ENCODE measurements around the gene TAOK3.

The TAOK3 gene

DNA sequence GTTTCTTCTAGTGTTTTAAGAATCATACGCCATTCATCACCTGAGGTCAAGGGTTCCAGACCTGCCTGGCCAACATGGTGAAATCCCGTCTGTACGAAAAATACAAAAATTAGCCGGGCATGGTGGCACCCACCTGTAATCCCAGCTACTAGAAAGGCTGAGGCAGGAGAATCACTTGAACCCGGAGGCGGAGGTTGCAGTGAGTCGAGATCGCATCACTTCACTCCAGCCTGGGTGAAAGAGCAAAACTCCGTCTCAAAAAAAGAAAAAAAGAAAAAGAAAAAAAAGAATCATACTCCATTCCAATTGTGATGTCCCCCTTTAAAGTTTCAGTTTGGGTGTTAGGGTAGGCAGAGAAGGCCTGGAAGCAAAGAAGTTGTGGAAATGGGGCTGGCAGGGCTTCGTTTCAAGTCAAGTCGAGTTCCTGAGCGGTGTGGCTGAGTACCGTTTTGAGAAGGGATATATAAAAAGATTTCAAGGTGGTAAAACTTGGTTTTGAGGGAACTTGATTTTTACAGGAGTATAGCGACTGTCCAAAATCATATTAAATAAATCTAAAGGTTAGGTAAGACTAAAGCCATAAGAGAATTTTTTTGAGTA lies 1.5 kb upstream of the TAOK3 start:
- H3K4me3 ChIP-seq (ENCODE audit: low read depth, low read length), result no peak overlapping the region
- in situ Hi-C loops (cut with HindIII; ENCODE audit: low sequenced_read_pairs), result loop anchor here (10.0 kb wide), 1 partner anchor 189 kb away; no protein-coding TSS in a partner anchor
- TF ChIP-seq, protein P1, sequence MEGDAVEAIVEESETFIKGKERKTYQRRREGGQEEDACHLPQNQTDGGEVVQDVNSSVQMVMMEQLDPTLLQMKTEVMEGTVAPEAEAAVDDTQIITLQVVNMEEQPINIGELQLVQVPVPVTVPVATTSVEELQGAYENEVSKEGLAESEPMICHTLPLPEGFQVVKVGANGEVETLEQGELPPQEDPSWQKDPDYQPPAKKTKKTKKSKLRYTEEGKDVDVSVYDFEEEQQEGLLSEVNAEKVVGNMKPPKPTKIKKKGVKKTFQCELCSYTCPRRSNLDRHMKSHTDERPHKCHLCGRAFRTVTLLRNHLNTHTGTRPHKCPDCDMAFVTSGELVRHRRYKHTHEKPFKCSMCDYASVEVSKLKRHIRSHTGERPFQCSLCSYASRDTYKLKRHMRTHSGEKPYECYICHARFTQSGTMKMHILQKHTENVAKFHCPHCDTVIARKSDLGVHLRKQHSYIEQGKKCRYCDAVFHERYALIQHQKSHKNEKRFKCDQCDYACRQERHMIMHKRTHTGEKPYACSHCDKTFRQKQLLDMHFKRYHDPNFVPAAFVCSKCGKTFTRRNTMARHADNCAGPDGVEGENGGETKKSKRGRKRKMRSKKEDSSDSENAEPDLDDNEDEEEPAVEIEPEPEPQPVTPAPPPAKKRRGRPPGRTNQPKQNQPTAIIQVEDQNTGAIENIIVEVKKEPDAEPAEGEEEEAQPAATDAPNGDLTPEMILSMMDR (IDR thresholded peaks at IDR 0.05; ENCODE audit: low read depth, low read length), result no peak
- no peak for DNase-seq (ENCODE audit: low read depth, low spot score)

DNA sequence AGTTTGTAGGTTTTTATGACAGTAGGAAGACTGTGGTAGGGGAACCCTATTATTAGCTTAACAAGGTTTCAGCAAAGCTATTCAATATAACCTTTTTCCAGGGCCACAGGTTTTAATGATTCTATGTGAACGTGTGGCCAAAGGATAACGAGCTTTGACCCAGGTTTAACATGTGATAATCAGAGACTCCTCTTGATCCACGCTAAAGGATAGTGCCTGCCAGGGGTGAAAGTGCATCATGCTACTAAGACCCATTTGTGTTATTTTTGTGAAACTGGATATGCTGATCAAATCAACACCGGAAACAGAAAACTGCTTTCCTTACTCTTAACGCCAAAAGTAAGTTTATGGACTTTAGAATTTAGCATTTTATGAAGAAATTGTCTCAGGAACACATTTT lies 909 bp upstream of the TAOK3 start:
- TF ChIP-seq, protein P1 (IDR thresholded peaks at IDR 0.05; ENCODE audit: low read depth, low read length), result no peak
- DNase-seq (ENCODE audit: low read depth, low spot score), result no peak
- in situ Hi-C loops (cut with HindIII; ENCODE audit: low sequenced_read_pairs), result loop anchor here (10.0 kb wide), 1 partner anchor 189 kb away; no protein-coding TSS in a partner anchor
- peak overlapping the region; percentile 79 for H3K4me3 ChIP-seq (ENCODE audit: low read depth, low read length)

DNA sequence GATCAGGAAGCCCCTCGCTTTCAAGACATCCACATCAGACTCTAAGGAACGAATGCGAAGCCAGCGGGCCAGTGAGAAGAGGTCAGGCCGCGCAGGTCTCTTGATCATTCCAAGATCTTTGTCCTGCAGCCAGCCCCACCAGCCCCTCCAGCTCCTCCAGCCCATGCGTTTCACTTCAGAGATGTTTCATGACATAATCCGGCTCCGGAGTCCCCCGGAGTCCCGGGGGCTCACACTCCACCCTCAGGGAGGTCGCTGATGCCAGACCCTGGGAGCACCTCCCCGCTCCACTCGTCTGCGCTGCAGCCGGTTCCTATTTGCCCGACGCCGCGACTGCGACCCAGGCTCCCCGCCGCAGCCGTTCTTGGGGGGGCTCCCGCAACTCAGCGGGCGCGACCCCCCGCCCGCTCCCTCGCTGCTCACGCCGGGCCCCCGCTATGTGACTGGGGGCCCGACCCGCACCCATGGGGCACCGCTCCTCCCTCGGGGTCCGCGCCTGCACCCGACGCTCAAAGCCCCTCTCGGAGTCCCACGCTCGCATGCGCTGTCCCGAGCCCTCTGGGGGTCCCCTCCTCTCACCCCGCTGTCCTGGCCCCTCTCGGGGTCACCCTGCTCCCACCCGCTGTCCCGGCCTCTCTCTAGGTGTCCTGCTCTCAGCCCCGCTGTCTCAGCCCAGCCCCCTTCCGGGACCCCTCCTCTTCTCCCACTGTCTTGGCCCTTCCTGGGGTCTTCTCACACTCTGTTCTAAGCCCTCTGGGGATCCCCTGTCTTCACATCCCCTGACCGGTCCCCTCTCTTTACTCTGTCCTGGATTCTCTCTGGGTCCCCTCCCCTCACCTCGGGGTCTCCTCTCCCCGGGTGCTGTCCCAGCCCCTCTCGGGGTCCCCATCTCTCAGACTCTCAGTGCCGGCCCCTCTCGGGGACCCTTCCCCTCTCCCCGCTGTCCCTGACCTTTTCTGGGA lies 1.1 kb downstream of the TAOK3 start:
- TF ChIP-seq, protein P1 (IDR thresholded peaks at IDR 0.05; ENCODE audit: low read depth, low read length), result no peak
- peak overlapping the region; percentile 89 for H3K4me3 ChIP-seq (ENCODE audit: low read depth, low read length)
- in situ Hi-C loops (cut with HindIII; ENCODE audit: low sequenced_read_pairs), result loop anchor here (10.0 kb wide), 1 partner anchor 187 kb away; no protein-coding TSS in a partner anchor
- no peak for DNase-seq (ENCODE audit: low read depth, low spot score)

DNA sequence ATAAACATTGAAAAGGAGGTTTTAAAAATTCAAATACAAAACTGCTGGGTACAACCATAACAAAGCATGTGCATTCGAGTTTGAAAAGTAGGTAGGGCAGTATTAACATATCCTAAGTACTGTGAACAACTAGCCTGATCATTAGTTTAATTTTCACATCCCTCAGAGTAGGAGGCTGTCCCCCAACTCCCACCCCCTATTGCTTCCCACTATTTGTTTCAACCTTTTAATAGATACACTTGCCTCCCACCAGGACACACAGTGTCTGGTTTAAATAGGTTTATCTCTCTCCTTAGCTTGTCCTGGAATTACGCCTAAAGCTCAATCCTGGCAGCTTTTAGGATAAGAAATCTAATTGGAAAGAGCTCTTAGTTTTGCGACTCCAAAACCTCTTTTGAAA lies 2.1 kb downstream of the TAOK3 start:
- TF ChIP-seq, protein P1 (IDR thresholded peaks at IDR 0.05; ENCODE audit: low read depth, low read length), result no peak
- in situ Hi-C loops (cut with HindIII; ENCODE audit: low sequenced_read_pairs), result loop anchor here (10.0 kb wide), 1 partner anchor 186 kb away; no protein-coding TSS in a partner anchor
- peak overlapping the region; percentile 89 for H3K4me3 ChIP-seq (ENCODE audit: low read depth, low read length)

DNA sequence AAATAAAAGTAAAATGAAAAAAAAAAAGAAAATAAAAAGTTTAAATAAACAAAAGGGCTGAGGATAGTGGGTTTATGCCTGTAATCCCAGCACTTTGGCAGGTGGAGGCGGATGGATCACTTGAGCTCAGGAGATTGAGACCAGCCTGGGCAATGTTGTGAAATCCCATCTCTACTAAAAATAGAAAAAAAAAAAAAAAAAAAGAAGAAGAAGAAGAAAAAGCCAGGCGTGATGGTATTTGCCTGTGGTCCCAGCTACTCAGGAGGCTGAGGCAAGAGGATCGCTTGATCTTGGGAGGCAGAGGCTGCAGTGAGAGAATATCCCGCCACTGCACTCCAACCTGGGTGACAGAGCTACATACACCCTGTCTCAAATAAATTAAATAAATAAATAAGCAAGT lies 3.9 kb downstream of the TAOK3 start:
- TF ChIP-seq, protein P1 (IDR thresholded peaks at IDR 0.05; ENCODE audit: low read depth, low read length), result no peak
- in situ Hi-C loops (cut with HindIII; ENCODE audit: low sequenced_read_pairs), result no loop called here
- DNase-seq (ENCODE audit: low read depth, low spot score), result no peak
- no peak overlapping the region for H3K4me3 ChIP-seq (ENCODE audit: low read depth, low read length)

More for the DNA sequence above, 2.1 kb downstream of the TAOK3 start:
- DNase-seq (ENCODE audit: low read depth, low spot score), result no peak

DNA sequence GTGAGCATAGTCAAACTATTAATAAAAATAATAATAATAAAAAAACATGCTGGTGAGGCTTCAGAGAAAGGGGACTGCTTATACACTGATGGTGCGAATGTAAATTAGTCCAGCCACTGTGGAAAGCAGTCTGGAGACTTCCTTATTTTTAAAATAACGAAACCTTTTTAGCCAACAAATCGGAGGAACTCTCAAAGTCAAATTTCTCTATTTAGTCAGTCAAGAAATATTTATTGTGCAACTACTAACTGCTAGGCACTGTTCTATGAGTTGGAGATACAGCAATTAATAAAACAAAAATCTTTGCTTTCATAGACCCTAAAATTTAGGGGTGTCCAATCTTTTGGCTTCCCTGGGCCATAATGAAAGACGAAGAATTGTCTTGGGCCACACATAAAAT lies 10.8 kb downstream of the TAOK3 start:
- TF ChIP-seq, protein P1 (IDR thresholded peaks at IDR 0.05; ENCODE audit: low read depth, low read length), result no peak
- in situ Hi-C loops (cut with HindIII; ENCODE audit: low sequenced_read_pairs), result no loop called here
- DNase-seq (ENCODE audit: low read depth, low spot score), result no peak
- H3K4me3 ChIP-seq (ENCODE audit: low read depth, low read length), result no peak overlapping the region

Measured in astrocyte of the spinal cord (primary cell).